Large intestine (tissue), 3 donors: ENCODE data around the gene TANGO2. TPM values are rescaled to one million over a fixed set of nuclear protein-coding genes. Genes with fewer than 3 reads are reported as not detected.

ENCODE experiments used
- DNase-seq, 2 donors: peaks; one replicate each; pipeline versions ENCODE4 v3.0.0 to v3.0.0-alpha.2; 2013
- H3K27ac ChIP-seq: one replicate; pipeline ENCODE4 v1.5.1; 2013; ENCODE audit warnings: low read length
- H3K27me3 ChIP-seq: 2 replicates; pipeline ENCODE4 v1.6.1; 2013; ENCODE audit warnings: low read length; ENCODE audit not compliant: control insufficient read depth, insufficient read depth
- H3K36me3 ChIP-seq: 2 replicates; pipeline ENCODE4 v1.6.1; 2013; ENCODE audit warnings: low read length; ENCODE audit not compliant: control insufficient read depth, insufficient read depth
- H3K4me1 ChIP-seq: one replicate; pipeline ENCODE4 v1.6.1; 2013; ENCODE audit warnings: low read length; ENCODE audit not compliant: control insufficient read depth, insufficient read depth
- H3K4me3 ChIP-seq: one replicate; pipeline ENCODE4 v1.5.1; 2013; ENCODE audit warnings: low read length
- H3K9me3 ChIP-seq: one replicate; pipeline ENCODE4 v1.6.1; 2013; ENCODE audit warnings: mild to moderate bottlenecking, low read depth, low read length, moderate library complexity; ENCODE audit not compliant: control insufficient read depth
- WGBS: methylation state at CpG from one replicate; pipeline ENCODE4 v1.1.5; 2013; ENCODE audit warnings: low lambda C conversion rate; ENCODE audit not compliant: insufficient coverage; 5-methylcytosine and 5-hydroxymethylcytosine counted together
- polyA plus RNA-seq: library from polyadenylated mRNA; unstranded; fragments of 120-200 nt; gene quantifications from one replicate; pipeline ENCODE4 v1.2.1, GENCODE V29; 2013

TANGO2 gene
- polyA plus RNA-seq, 1 donor = 16.5 TPM

GRCh38 chr22:20089977-20090729 lies 69.2 kb downstream of the TANGO2 start:
- Histone ChIP-seq H3K27ac (no peak overlapping the region), H3K4me1 (no peaks in the 10 kb centered on the region), H3K9me3 (peaks cover 5% of the 10 kb centered on the region), H3K36me3 (peaks cover 95% of the 10 kb centered on the region), H3K4me3 (no peak overlapping the region), H3K27me3 (no peaks in the 10 kb centered on the region)
- DNase-seq = no peak
- no CpG with 5 or more reads among the region's 11 CpGs for WGBS

DNA sequence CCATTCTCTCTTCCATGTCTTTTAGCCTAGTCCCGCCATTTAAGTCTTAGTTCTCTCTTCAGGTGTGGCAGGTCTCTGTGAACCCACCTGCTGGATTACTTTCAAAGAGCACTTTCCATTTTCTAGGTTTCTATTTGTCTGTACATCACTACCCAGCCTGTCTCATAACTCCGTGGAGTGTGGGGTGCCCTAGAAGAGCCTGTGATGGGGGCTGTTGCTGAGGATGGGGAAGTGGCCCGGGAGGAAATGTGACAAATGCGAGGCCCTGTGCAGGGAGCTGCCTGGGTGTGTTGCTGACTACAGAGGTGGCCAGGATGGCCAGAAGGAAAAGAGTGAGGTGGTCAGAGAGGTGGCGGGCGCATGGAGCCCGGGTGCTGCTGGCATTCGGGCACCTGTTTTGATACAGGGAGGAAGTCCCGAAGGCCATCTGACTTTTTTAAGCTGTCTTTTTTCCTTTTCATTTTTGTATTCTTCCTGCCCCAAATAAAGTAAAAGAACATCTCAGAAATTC lies 69.9 kb downstream of the TANGO2 start:
- no peaks in the 10 kb centered on the region for H3K27me3 ChIP-seq
- peaks cover 98% of the 10 kb centered on the region for H3K36me3 ChIP-seq
- no CpG with 5 or more reads among the region's 9 CpGs for WGBS
- no peak overlapping the region for H3K4me3 ChIP-seq
- H3K9me3 ChIP-seq = peaks cover 4% of the 10 kb centered on the region
- H3K4me1 ChIP-seq = no peaks in the 10 kb centered on the region
- DNase-seq = no peak
- no peak overlapping the region for H3K27ac ChIP-seq

DNA sequence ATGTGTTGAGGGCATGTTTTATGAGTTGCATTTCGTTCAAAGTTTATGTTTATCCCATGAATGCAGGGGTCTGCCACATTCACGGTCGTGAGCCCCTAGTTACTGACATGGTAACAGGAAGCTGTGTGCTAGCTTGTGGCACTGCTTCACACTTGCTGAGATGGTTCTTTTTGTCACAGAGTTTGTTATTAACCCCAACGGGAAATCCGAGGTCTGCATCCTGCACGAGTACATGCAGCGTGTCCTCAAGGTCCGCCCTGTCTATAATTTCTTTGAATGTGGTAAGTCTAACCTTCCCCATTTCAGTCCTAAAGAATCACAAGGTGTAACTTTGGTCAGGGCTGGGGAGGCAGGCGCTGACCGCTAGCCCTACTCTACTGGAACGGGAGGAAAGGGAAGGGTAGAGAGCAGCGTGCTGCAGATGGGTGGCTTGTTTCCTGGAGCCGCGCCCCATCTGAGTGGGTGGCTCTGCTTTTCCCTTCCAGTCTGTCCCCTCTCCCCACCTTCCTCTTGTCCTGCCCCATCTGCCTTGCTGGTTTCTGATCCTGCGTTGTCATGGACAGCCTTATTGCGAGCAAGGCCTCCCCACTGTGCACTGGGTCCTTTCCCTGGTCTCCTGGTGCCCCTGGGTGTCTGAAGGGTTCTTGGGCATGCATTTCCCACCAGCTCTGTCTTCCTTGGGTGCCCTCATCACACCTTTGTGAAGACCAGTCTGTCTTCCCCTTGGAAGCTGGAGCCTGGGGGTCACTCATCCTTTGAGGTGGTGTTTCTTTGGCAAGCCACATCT lies 71.0 kb downstream of the TANGO2 start:
- no peak for DNase-seq
- no peak overlapping the region for H3K27ac ChIP-seq
- peaks cover 96% of the 10 kb centered on the region for H3K36me3 ChIP-seq
- peaks cover 2% of the 10 kb centered on the region for H3K9me3 ChIP-seq
- no peaks in the 10 kb centered on the region for H3K4me1 ChIP-seq
- no CpG with 5 or more reads among the region's 16 CpGs for WGBS
- no peak overlapping the region for H3K4me3 ChIP-seq
- H3K27me3 ChIP-seq = no peaks in the 10 kb centered on the region

GRCh38 chr22:20092477-20092854 lies 71.6 kb downstream of the TANGO2 start:
- no peak for DNase-seq
- H3K36me3 ChIP-seq = peaks cover 94% of the 10 kb centered on the region
- no peaks in the 10 kb centered on the region for H3K4me1 ChIP-seq
- 100% methylated on average over 3 of the region's 11 CpGs for WGBS
- H3K27ac ChIP-seq = no peak overlapping the region
- no peaks in the 10 kb centered on the region for H3K27me3 ChIP-seq
- no peak overlapping the region for H3K4me3 ChIP-seq
- H3K9me3 ChIP-seq = peaks cover 2% of the 10 kb centered on the region

DNA sequence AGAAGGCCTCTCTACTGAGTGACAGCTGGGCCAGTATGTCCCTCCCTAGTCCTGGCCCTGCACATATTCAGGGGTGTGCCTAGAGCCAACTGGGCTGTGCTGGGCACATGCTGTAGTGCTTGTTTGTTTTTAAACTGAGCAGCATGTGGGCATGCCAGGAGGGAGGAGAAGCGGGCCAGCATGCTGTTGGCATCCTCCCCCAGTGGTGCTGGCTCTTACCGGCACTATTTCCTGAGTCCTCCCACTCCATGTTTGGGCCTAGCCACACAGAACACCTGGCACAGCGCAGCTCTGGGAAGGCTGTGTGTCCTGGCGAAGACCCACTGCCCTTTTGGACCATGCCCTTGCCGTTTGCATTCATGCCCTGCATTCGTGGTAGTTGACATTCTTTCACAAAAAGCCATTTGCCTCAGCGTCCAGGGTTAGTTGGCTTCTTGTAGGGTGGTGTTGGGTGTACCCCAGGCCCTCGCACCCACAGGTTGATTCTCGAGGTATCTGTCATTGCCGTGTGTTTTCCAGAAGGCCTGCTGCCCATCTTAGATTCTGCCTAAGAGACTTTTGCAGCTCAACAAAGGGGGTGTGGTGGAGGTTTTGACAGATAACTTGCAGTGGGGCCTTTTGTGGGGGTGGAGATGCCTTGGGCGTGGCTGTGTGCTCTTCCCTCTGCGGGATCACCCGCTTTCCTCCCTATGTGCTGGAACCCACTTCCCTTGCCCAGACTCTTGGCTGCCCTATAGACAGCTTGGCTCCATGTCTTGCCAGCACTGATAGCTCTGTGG lies 72.7 kb downstream of the TANGO2 start:
- DNase-seq = no peak
- Histone ChIP-seq H3K27me3 (no peaks in the 10 kb centered on the region), H3K4me1 (no peaks in the 10 kb centered on the region), H3K36me3 (peaks cover 89% of the 10 kb centered on the region), H3K4me3 (no peak overlapping the region), H3K27ac (no peak overlapping the region), H3K9me3 (peaks cover 2% of the 10 kb centered on the region)
- WGBS = no CpG with 5 or more reads among the region's 13 CpGs

DNA sequence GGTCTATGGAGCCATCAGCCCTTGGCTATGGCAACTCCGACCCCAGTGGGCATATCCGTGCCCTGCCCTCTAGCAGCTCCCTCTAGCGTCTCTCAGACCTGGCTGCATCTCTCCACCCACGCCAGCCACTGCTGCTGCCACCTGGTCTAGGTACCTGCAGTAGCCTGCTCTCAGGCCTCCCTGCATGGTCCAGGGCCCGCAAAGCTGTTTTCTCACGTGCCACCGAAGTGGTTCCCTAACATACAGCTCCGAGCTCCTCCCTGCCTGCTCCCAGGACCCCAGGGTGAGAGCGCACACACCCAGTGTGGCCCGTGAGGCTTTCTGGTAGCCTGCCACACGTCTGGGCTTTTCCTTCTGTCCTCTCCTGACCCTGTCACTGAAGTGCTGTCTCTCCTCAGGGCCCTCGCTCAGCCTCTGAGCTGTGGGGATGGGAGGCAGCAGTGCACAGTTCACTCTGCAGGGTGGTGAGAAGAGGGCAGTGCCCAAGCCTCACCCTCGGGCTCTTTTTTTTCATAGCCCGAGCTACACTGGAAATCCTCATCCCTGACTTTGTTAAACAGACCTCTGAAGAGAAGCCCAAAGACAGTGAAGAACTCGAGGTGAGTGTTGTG lies 73.4 kb downstream of the TANGO2 start:
- WGBS = no CpG with 5 or more reads among the region's 15 CpGs
- H3K4me1 ChIP-seq = no peaks in the 10 kb centered on the region
- DNase-seq = no peak
- H3K36me3 ChIP-seq = peaks cover 89% of the 10 kb centered on the region
- no peak overlapping the region for H3K4me3 ChIP-seq
- H3K27ac ChIP-seq = no peak overlapping the region
- peaks cover 2% of the 10 kb centered on the region for H3K9me3 ChIP-seq
- H3K27me3 ChIP-seq = no peaks in the 10 kb centered on the region

GRCh38 chr22:20095521-20095920 lies 74.6 kb downstream of the TANGO2 start:
- H3K9me3 ChIP-seq = peaks cover 2% of the 10 kb centered on the region
- H3K27ac ChIP-seq = no peak overlapping the region
- H3K27me3 ChIP-seq = no peaks in the 10 kb centered on the region
- H3K36me3 ChIP-seq = peaks cover 87% of the 10 kb centered on the region
- H3K4me1 ChIP-seq = no peaks in the 10 kb centered on the region
- H3K4me3 ChIP-seq = no peak overlapping the region
- no CpG with 5 or more reads among the region's 4 CpGs for WGBS
- DNase-seq = no peak

GRCh38 chr22:20096574-20097420 lies 75.9 kb downstream of the TANGO2 start:
- Histone ChIP-seq H3K9me3 (peaks cover 2% of the 10 kb centered on the region), H3K36me3 (peaks cover 83% of the 10 kb centered on the region), H3K27me3 (no peaks in the 10 kb centered on the region), H3K4me3 (no peak overlapping the region), H3K4me1 (no peaks in the 10 kb centered on the region), H3K27ac (no peak overlapping the region)
- no CpG with 5 or more reads among the region's 2 CpGs for WGBS
- no peak for DNase-seq

DNA sequence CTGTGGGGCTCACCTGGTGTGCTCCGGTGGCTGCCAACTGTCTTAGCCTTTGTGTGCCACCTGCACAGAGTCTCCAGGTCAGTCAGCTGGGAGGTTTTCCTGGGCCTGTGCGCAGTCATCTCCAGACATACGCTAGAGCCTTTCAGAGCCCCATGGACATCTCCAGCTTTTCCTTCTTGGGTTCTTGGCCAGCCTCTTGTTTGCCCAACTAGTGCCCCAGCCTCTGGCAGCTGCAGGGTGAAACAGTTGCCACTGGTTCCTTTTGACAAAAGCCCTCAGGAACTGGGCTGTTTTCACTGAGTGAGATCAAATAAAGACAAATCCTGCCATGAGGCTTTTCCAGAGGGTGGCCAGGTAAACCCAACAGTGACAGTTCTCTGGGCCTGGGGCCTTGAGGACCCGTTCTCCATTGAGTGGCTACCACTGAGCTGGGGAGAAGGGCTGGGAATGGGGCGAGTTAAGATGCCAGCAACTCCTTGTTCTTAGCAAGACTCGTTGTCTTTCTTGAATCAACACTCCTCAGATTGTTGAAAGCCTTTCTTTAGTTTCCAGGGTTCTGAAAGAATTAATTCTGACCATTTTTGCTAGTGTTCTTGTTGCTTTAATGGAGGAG lies 78.3 kb downstream of the TANGO2 start:
- DNase-seq = no peak
- Histone ChIP-seq H3K9me3 (peaks cover 2% of the 10 kb centered on the region), H3K27me3 (no peaks in the 10 kb centered on the region), H3K27ac (no peak overlapping the region), H3K4me3 (no peak overlapping the region), H3K4me1 (no peaks in the 10 kb centered on the region), H3K36me3 (peaks cover 76% of the 10 kb centered on the region)
- no CpG with 5 or more reads among the region's 6 CpGs for WGBS
